ENCODE data around the gene AJAP1. TPM values are rescaled to one million over a fixed set of nuclear protein-coding genes. Genes with fewer than 3 reads are reported as not detected.

AJAP1 gene
- total RNA-seq, 1 donor from 2014 or later, result 0.35 TPM

- H3K27ac Mint-ChIP-seq (ENCODE audit: unreplicated experiment), result no peak overlapping the region
- TF ChIP-seq CTCF (IDR thresholded peaks at IDR 0.05), result no peak
- no peak for DNase-seq (ENCODE audit: extremely low spot score, unreplicated experiment)
- H3K4me3 Mint-ChIP-seq (ENCODE audit: unreplicated experiment), result no peak overlapping the region
- no peaks in the 10 kb centered on the region for H3K9me3 Mint-ChIP-seq (ENCODE audit: unreplicated experiment)
- H3K27me3 Mint-ChIP-seq (ENCODE audit: unreplicated experiment), result peaks cover 24% of the 10 kb centered on the region
- H3K4me1 Mint-ChIP-seq (ENCODE audit: unreplicated experiment), result no peaks in the 10 kb centered on the region
- H3K36me3 Mint-ChIP-seq (ENCODE audit: unreplicated experiment), result no peaks in the 10 kb centered on the region
Observed at GRCh38 chr1:4657960-4658541, 3.6 kb downstream of the AJAP1 start.

- H3K36me3 Mint-ChIP-seq (ENCODE audit: unreplicated experiment), result no peaks in the 10 kb centered on the region
- DNase-seq (ENCODE audit: extremely low spot score, unreplicated experiment), result no peak
- H3K9me3 Mint-ChIP-seq (ENCODE audit: unreplicated experiment), result no peaks in the 10 kb centered on the region
- TF ChIP-seq CTCF (IDR thresholded peaks at IDR 0.05), result no peak
- no peaks in the 10 kb centered on the region for H3K4me1 Mint-ChIP-seq (ENCODE audit: unreplicated experiment)
- H3K4me3 Mint-ChIP-seq (ENCODE audit: unreplicated experiment), result no peak overlapping the region
- H3K27ac Mint-ChIP-seq (ENCODE audit: unreplicated experiment), result no peak overlapping the region
- peaks cover 19% of the 10 kb centered on the region for H3K27me3 Mint-ChIP-seq (ENCODE audit: unreplicated experiment)
Observed at GRCh38 chr1:4658643-4659628, 4.5 kb downstream of the AJAP1 start.

- DNase-seq (ENCODE audit: extremely low spot score, unreplicated experiment), result no peak
- TF ChIP-seq CTCF (IDR thresholded peaks at IDR 0.05), result no peak
- peaks cover 17% of the 10 kb centered on the region for H3K27me3 Mint-ChIP-seq (ENCODE audit: unreplicated experiment)
- H3K9me3 Mint-ChIP-seq (ENCODE audit: unreplicated experiment), result no peaks in the 10 kb centered on the region
- no peak overlapping the region for H3K27ac Mint-ChIP-seq (ENCODE audit: unreplicated experiment)
- no peak overlapping the region for H3K4me3 Mint-ChIP-seq (ENCODE audit: unreplicated experiment)
- H3K36me3 Mint-ChIP-seq (ENCODE audit: unreplicated experiment), result no peaks in the 10 kb centered on the region
- no peaks in the 10 kb centered on the region for H3K4me1 Mint-ChIP-seq (ENCODE audit: unreplicated experiment)
Observed at GRCh38 chr1:4660917-4661594, 6.6 kb downstream of the AJAP1 start.

- no peak for TF ChIP-seq CTCF (IDR thresholded peaks at IDR 0.05)
- H3K9me3 Mint-ChIP-seq (ENCODE audit: unreplicated experiment), result no peaks in the 10 kb centered on the region
- peaks cover 12% of the 10 kb centered on the region for H3K27me3 Mint-ChIP-seq (ENCODE audit: unreplicated experiment)
- no peak for DNase-seq (ENCODE audit: extremely low spot score, unreplicated experiment)
- H3K27ac Mint-ChIP-seq (ENCODE audit: unreplicated experiment), result no peak overlapping the region
- no peaks in the 10 kb centered on the region for H3K4me1 Mint-ChIP-seq (ENCODE audit: unreplicated experiment)
- no peaks in the 10 kb centered on the region for H3K36me3 Mint-ChIP-seq (ENCODE audit: unreplicated experiment)
- H3K4me3 Mint-ChIP-seq (ENCODE audit: unreplicated experiment), result no peak overlapping the region
Observed at GRCh38 chr1:4661595-4661917, 7.1 kb downstream of the AJAP1 start.

- Mint-ChIP-seq H3K4me1 (ENCODE audit: unreplicated experiment) (no peaks in the 10 kb centered on the region), H3K27ac (ENCODE audit: unreplicated experiment) (no peak overlapping the region), H3K36me3 (ENCODE audit: unreplicated experiment) (no peaks in the 10 kb centered on the region), H3K4me3 (ENCODE audit: unreplicated experiment) (no peak overlapping the region), H3K27me3 (ENCODE audit: unreplicated experiment) (peaks cover 6% of the 10 kb centered on the region), H3K9me3 (ENCODE audit: unreplicated experiment) (no peaks in the 10 kb centered on the region)
- TF ChIP-seq CTCF (IDR thresholded peaks at IDR 0.05), result no peak
- DNase-seq (ENCODE audit: extremely low spot score, unreplicated experiment), result no peak
Observed at GRCh38 chr1:4662168-4662567, 7.8 kb downstream of the AJAP1 start.

All from osteocyte (in vitro differentiated cells).